K562 (cell line): ENCODE measurements around the gene INCENP. TPM values are rescaled to one million over a fixed set of nuclear protein-coding genes. Genes with fewer than 3 reads are reported as not detected.

Source experiments
- ATAC-seq: fragments of 200-7000 bp; cut with Tn5 transposase; 3 replicates; pipeline ENCODE4 v1.9.1; 2020; ENCODE audit warnings: moderate library complexity
- BruUV-seq: library from RNA; stranded (reverse); fragments of 400-500 nt; replicated peaks from 2 replicates; lab custom pipeline; 2021; lab: Mats Ljungman, UMichigan
- CTCF ChIA-PET: fragments of 300-600 bp; formaldehyde crosslinking; extraction: SDS; loops from one replicate; lab custom pipeline; 2021; ENCODE audit warnings: low intra/inter-chr PET ratio; lab: Yijun Ruan, JAX
- POLR2A ChIA-PET: fragments of 300-600, 350-650 bp; sonication (Branson Sonifier 250); formaldehyde crosslinking; extraction: SDS; loops from one replicate; lab custom pipeline; 2021; ENCODE audit warnings: antibody characterized with exemption, inconsistent platforms; lab: Yijun Ruan, JAX
- DNase-seq, 4 experiments: peaks; one replicate each; pipeline versions ENCODE4 v3.0.0 to v3.0.0-alpha.2; 2011 to 2018; ENCODE audit warnings: low spot score in 3 of 4, mixed read lengths in 3 of 4; ENCODE audit errors: extremely low read depth in 1 of 4
- FAIRE-seq: peaks from 2 replicates; lab custom pipeline; 2011; peaks lifted over from hg19 to GRCh38; lab: Jason Lieb, UNC
- H2AFZ ChIP-seq: 2 replicates; pipeline ENCODE4 v1.6.0; 2011; ENCODE audit warnings: low read depth, low read length, control low read depth, inconsistent platforms
- H3K27ac ChIP-seq: fragments of 200-600 bp; 3 replicates; pipeline ENCODE4 v1.8.0; 2011; ENCODE audit warnings: low read depth, mild to moderate bottlenecking, control low read depth, inconsistent platforms, low read length, moderate library complexity, mixed read lengths; ENCODE audit errors: extremely low read depth
- H3K27me3 ChIP-seq, 2 experiments: fragments of 300-600 bp in 1 of 2; 2 replicates in 1 of 2; 3 replicates in 1 of 2; pipeline versions ENCODE4 v1.6.0 to v1.8.0; 2011; ENCODE audit warnings: inconsistent platforms in 2 of 2, low read length in 2 of 2, mild to moderate bottlenecking in 1 of 2, mixed read lengths in 1 of 2, moderate library complexity in 1 of 2; ENCODE audit not compliant: control insufficient read depth in 2 of 2, insufficient read depth in 2 of 2
- H3K36me3 ChIP-seq: fragments of 300-600 bp; 3 replicates; pipeline ENCODE4 v1.8.0; 2011; ENCODE audit warnings: mild to moderate bottlenecking, low read length, inconsistent platforms; ENCODE audit not compliant: control insufficient read depth, insufficient read depth
- H3K4me1 ChIP-seq, 2 experiments: fragments of 200-600 bp in 1 of 2; replicated peaks in 1 of 2; 2 replicates in 1 of 2; 3 replicates in 1 of 2; pipeline versions ENCODE4 v1.5.1 to v1.8.0; 2011; ENCODE audit warnings: inconsistent platforms in 2 of 2, low read length in 2 of 2, mild to moderate bottlenecking in 1 of 2, mixed read lengths in 1 of 2, moderate library complexity in 1 of 2; ENCODE audit not compliant: control insufficient read depth in 2 of 2, insufficient read depth in 2 of 2
- H3K4me2 ChIP-seq: 2 replicates; pipeline ENCODE4 v1.6.1; 2011; ENCODE audit warnings: low read length, control low read depth, inconsistent platforms, mixed read lengths; ENCODE audit not compliant: insufficient read depth
- H3K4me3 ChIP-seq: fragments of 200-600 bp; sonication (generic), shearing (Covaris generic); 2 replicates; pipeline ENCODE4 v1.5.1; 2016; ENCODE audit warnings: control low read depth, inconsistent platforms
- H3K79me2 ChIP-seq: fragments of 200-600 bp; 3 replicates; pipeline ENCODE4 v1.8.0; 2011; ENCODE audit warnings: low read length, inconsistent platforms; ENCODE audit not compliant: control insufficient read depth, insufficient read depth
- H3K9ac ChIP-seq, 2 experiments: 2 replicates each; pipeline versions ENCODE4 v1.6.0 to v1.6.1; 2011; ENCODE audit warnings: low read depth in 2 of 2, low read length in 2 of 2, control low read depth in 1 of 2, inconsistent platforms in 1 of 2, mild to moderate bottlenecking in 1 of 2, mixed read lengths in 1 of 2; ENCODE audit not compliant: insufficient read depth in 1 of 2
- H3K9me1 ChIP-seq: one replicate; pipeline ENCODE4 v1.6.0; 2011; ENCODE audit warnings: inconsistent platforms, mild to moderate bottlenecking, low read length, moderate library complexity; ENCODE audit not compliant: control insufficient read depth, insufficient read depth
- H3K9me3 ChIP-seq: replicated peaks from 2 replicates; pipeline ENCODE4 v1.5.1; 2011; ENCODE audit warnings: low read depth, low read length, inconsistent platforms; ENCODE audit not compliant: control insufficient read depth, insufficient read depth
- H4K20me1 ChIP-seq: replicated peaks from 2 replicates; pipeline ENCODE4 v1.6.1; 2011; ENCODE audit warnings: low read length, inconsistent platforms, mixed read lengths; ENCODE audit not compliant: control insufficient read depth, insufficient read depth
- NEUROD1 ChIP-seq: fragments of 150-350 bp; IDR thresholded peaks from 2 replicates; pipeline ENCODE4 v1.6.1; 2014; ENCODE audit warnings: borderline replicate concordance, low read length, low read depth; ENCODE audit not compliant: partially characterized antibody
- RBFOX2 ChIP-seq: fragments of 200-400 bp; formaldehyde crosslinking; IDR thresholded peaks from 2 replicates; pipeline ENCODE4 v1.6.1; 2017; ENCODE audit warnings: low read depth, mild to moderate bottlenecking, low read length, moderate library complexity
- TSC22D4 ChIP-seq: fragments of 450-650 bp; IDR thresholded peaks from 2 replicates; pipeline ENCODE4 v1.6.1; 2016; ENCODE audit warnings: missing genetic modification characterization, missing biosample characterization, control low read depth
- WGBS: fragments of 100-300 bp; shearing (Covaris generic); methylation state at CpG from one replicate; pipeline ENCODE4 v1.1.6; 2016; ENCODE audit warnings: low coverage, mixed read lengths; ENCODE audit not compliant: insufficient coverage; ENCODE audit errors: missing lambda C conversion rate; 5-methylcytosine and 5-hydroxymethylcytosine counted together
- in situ Hi-C: fragments of 300-500 bp; cut with MboI; formaldehyde crosslinking; loops from 4 replicates; pipeline ENCODE4 v1.15.0; 2018; ENCODE audit warnings: inconsistent platforms, mixed read lengths
- intact Hi-C: fragments of 100-400 bp; cut with micrococcal nuclease; formaldehyde crosslinking; loops from 2 replicates; pipeline ENCODE4 v1.14.2; 2022
- polyA plus RNA-seq, 8 experiments: library from polyadenylated mRNA; depleted of rRNA in 4 of 8; stranded (reverse) in 5 of 8; unstranded in 3 of 8; fragments of >200 nt; fragmentation: Nextera tagmentation in 2 of 8; fragmentation: Illumina TruSeq in 1 of 8; extraction: Ambion mirVana in 2 of 8; extraction: Trizol in 1 of 8; gene quantifications; 2 replicates each; pipeline versions ENCODE4 v1.2.1 to v1.2.3, GENCODE V29; 2011 to 2014; ENCODE audit warnings: inconsistent platforms in 1 of 8, missing spikeins in 1 of 8
- total RNA-seq, 7 experiments: library from RNA; depleted of rRNA in 6 of 7; stranded (reverse); fragments of >200 nt in 6 of 7; fragmentation: Illumina TruSeq in 2 of 7; extraction: Trizol in 2 of 7; gene quantifications; 2 replicates each; pipeline versions ENCODE4 v1.2.1 to v1.2.3, GENCODE V29; 2011 to 2021; ENCODE audit warnings: low replicate concordance in 1 of 7
- TF ChIP-seq, protein P1 (sequence below): fragments of 450-650 bp; IDR thresholded peaks from 2 replicates; pipeline ENCODE4 v1.6.1; 2016; ENCODE audit warnings: low read depth
- TF ChIP-seq, protein P2 (sequence below): sonication (generic); formaldehyde crosslinking; IDR thresholded peaks from 2 replicates; pipeline ENCODE4 v1.8.0; 2022; ENCODE audit warnings: mild to moderate bottlenecking, missing genetic modification reagents

The INCENP gene
- total and polyA plus RNA-seq, 9 of the 15 experiments (the other 6 are each of a cell fraction or from before 2014, with no cell fraction given) = 1.1 to 97.9 (median 28.2) TPM

DNA sequence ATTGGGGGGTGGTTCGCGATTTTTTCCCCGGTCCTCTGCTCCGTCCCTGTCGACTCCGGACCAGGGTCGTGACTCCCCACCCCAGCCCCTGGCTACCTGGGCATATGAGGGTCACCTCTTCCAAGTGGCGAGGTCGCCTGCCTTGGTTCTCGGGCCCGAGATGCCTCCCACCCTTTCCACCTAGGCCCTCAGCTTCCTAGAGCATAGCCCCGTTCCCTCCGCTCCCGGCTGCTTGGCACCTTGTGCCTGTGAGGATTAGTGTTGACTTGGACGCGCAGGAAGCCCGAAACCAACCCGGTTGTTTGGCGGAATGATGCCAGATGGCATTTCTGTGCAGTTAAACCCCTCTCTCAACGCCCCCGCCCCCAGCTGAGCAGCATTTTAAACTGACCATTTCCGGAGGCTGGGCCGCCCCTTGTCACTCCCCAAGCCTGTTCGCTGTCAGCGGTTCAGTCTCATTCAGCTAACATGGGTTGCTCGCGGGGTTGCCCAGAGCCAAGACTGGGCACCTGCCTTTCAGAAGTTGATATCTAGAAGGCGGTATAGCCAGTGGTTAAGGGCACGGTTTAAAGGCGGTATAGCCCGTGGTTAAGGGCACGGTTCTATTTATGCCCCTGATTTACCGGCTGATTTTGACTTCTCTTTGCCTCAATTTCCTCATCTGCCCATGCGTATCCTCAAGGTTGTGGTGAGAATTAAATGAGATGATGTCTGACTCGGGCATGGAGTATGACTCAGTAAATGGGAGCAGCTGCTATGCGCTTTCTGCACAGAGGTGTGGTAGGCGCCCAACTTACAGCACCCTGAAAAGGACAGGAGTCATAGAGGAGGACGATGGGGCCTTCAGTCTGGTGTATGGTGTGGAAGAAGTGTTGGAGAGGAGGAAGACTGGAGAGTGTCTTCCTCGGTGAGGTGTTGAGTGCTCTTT is 639 bp downstream of the INCENP start:
- Histone ChIP-seq H3K4me3 (peak overlapping the region; percentile 85), H3K27ac (peak overlapping the region; percentile 93), H3K27me3 (no peaks in the 10 kb centered on the region), H3K9ac (peak overlapping the region; percentile 98 to 100), H3K36me3 (peaks cover 39% of the 10 kb centered on the region), H3K9me3 (no peaks in the 10 kb centered on the region), H4K20me1 (peaks cover 16% of the 10 kb centered on the region; the same call in 1 of the 2 replicates), H3K4me1 (peaks cover 11 to 16% of the 10 kb centered on the region in 2 experiments; a peak in 4 of 5 replicates), H3K79me2 (peaks cover 57% of the 10 kb centered on the region), H3K9me1 (no peaks in the 10 kb centered on the region), H3K4me2 (peak overlapping the region; percentile 95), H2AFZ (peak overlapping the region; percentile 82)
- peak; percentile 32 for FAIRE-seq
- DNase-seq = peak; percentile 30 to 71 (median 50)
- under 1% methylated on average over 36 of the region's 39 CpGs for WGBS
- in situ Hi-C loops = no loop called here
- POLR2A ChIA-PET = interaction anchor here (0.6 to 3.0 kb wide), 19 partner anchors 8 to 499 kb away, joined by 3 to 22 read pairs (median 3); partner anchors contain the start of gene FTH1
- CTCF ChIA-PET = no interaction called here
- peak; percentile 78 for ATAC-seq
- TSS peak; percentile 64 for BruUV-seq
- intact Hi-C loops = no loop called here
- TF ChIP-seq TSC22D4 (tag) = no peak
- TF ChIP-seq RBFOX2 = peak; percentile 84
- TF ChIP-seq, protein P1, sequence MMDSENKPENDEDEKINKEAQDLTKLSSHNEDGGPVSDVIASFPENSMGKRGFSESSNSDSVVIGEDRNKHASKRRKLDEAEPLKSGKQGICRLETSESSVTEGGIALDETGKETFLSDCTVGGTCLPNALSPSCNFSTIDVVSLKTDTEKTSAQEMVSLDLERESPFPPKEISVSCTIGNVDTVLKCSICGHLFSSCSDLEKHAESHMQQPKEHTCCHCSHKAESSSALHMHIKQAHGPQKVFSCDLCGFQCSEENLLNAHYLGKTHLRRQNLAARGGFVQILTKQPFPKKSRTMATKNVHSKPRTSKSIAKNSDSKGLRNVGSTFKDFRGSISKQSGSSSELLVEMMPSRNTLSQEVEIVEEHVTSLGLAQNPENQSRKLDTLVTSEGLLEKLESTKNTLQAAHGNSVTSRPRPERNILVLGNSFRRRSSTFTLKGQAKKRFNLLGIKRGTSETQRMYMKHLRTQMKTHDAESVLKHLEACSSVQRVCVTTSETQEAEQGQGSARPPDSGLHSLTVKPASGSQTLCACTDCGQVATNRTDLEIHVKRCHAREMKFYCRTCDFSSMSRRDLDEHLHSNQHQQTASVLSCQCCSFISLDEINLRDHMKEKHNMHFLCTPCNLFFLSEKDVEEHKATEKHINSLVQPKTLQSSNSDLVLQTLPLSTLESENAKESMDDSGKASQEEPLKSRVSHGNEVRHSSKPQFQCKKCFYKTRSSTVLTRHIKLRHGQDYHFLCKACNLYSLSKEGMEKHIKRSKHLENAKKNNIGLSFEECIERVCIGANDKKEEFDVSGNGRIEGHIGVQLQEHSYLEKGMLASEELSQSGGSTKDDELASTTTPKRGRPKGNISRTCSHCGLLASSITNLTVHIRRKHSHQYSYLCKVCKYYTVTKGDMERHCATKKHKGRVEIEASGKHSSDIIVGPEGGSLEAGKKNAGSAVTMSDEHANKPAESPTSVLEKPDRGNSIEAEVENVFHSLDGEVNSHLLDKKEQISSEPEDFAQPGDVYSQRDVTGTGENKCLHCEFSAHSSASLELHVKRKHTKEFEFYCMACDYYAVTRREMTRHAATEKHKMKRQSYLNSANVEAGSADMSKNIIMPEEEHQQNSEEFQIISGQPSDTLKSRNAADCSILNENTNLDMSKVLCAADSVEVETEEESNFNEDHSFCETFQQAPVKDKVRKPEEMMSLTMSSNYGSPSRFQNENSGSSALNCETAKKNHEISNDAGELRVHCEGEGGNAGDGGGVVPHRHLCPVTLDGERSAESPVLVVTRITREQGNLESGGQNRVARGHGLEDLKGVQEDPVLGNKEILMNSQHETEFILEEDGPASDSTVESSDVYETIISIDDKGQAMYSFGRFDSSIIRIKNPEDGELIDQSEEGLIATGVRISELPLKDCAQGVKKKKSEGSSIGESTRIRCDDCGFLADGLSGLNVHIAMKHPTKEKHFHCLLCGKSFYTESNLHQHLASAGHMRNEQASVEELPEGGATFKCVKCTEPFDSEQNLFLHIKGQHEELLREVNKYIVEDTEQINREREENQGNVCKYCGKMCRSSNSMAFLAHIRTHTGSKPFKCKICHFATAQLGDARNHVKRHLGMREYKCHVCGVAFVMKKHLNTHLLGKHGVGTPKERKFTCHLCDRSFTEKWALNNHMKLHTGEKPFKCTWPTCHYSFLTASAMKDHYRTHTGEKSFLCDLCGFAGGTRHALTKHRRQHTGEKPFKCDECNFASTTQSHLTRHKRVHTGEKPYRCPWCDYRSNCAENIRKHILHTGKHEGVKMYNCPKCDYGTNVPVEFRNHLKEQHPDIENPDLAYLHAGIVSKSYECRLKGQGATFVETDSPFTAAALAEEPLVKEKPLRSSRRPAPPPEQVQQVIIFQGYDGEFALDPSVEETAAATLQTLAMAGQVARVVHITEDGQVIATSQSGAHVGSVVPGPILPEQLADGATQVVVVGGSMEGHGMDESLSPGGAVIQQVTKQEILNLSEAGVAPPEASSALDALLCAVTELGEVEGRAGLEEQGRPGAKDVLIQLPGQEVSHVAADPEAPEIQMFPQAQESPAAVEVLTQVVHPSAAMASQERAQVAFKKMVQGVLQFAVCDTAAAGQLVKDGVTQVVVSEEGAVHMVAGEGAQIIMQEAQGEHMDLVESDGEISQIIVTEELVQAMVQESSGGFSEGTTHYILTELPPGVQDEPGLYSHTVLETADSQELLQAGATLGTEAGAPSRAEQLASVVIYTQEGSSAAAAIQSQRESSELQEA = no peak
- TF ChIP-seq, protein P2, sequence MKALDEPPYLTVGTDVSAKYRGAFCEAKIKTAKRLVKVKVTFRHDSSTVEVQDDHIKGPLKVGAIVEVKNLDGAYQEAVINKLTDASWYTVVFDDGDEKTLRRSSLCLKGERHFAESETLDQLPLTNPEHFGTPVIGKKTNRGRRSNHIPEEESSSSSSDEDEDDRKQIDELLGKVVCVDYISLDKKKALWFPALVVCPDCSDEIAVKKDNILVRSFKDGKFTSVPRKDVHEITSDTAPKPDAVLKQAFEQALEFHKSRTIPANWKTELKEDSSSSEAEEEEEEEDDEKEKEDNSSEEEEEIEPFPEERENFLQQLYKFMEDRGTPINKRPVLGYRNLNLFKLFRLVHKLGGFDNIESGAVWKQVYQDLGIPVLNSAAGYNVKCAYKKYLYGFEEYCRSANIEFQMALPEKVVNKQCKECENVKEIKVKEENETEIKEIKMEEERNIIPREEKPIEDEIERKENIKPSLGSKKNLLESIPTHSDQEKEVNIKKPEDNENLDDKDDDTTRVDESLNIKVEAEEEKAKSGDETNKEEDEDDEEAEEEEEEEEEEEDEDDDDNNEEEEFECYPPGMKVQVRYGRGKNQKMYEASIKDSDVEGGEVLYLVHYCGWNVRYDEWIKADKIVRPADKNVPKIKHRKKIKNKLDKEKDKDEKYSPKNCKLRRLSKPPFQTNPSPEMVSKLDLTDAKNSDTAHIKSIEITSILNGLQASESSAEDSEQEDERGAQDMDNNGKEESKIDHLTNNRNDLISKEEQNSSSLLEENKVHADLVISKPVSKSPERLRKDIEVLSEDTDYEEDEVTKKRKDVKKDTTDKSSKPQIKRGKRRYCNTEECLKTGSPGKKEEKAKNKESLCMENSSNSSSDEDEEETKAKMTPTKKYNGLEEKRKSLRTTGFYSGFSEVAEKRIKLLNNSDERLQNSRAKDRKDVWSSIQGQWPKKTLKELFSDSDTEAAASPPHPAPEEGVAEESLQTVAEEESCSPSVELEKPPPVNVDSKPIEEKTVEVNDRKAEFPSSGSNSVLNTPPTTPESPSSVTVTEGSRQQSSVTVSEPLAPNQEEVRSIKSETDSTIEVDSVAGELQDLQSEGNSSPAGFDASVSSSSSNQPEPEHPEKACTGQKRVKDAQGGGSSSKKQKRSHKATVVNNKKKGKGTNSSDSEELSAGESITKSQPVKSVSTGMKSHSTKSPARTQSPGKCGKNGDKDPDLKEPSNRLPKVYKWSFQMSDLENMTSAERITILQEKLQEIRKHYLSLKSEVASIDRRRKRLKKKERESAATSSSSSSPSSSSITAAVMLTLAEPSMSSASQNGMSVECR (CRISPR knock-in tag) = peak; percentile 91
- TF ChIP-seq NEUROD1 = no peak
